Measurements from ENCODE around the gene MFSD12.
A peak's percentile ranks its signal among the peaks of the same experiment; 100 is the strongest.

The MFSD12 gene

GRCh38 chr19:3577723-3578344, 20.4 kb upstream of the MFSD12 start:
- WGBS, 2 donors (ENCODE audit: extremely low coverage in 2 of 2, insufficient read length in 2 of 2, insufficient replicate concordance in 1 of 2): no CpG with 5 or more reads among the region's 60 CpGs
- no peak for DNase-seq (ENCODE audit: low spot score)

GRCh38 chr19:3576696-3577443, 19.5 kb upstream of the MFSD12 start:
- Histone ChIP-seq H2BK15ac (ENCODE audit: low read length) (peak overlapping the region; percentile 6), H3K9ac (ENCODE audit: low read depth, low read length, poor library complexity) (peak overlapping the region; percentile 96), H2BK12ac (ENCODE audit: low read length) (peak overlapping the region; percentile 58), H2AK5ac (ENCODE audit: low read depth, low read length) (peak overlapping the region; percentile 7), H4K8ac (ENCODE audit: low read depth, low read length) (peak overlapping the region; percentile 1), H3K79me1 (ENCODE audit: low read depth, low read length) (peaks cover 3% of the 10 kb centered on the region), H2AFZ (ENCODE audit: low read length) (no peak overlapping the region), H3K36me3 (replicated peaks in 1 of 2; ENCODE audit: control insufficient read depth in 2 of 2, insufficient read depth in 2 of 2, low read length in 2 of 2) (peaks cover 9 to 19% of the 10 kb centered on the region in 2 donors), H3K4me3 (ENCODE audit: low read length in 2 of 2) (peak overlapping the region in 1 of 2 donors; percentile 84), H3K18ac (ENCODE audit: low read length) (peak overlapping the region; percentile 94), H3K27ac (replicated peaks; ENCODE audit: low read length) (peak overlapping the region; percentile 49), H3K4me1 (ENCODE audit: control insufficient read depth in 2 of 2, insufficient read depth in 1 of 2, low read depth in 1 of 2, low read length in 2 of 2) (peaks cover 4 to 17% of the 10 kb centered on the region in 2 donors), H2BK5ac (ENCODE audit: low read length) (peak overlapping the region; percentile 33), H4K91ac (ENCODE audit: low read depth, low read length, poor library complexity) (no peak overlapping the region), H2BK120ac (ENCODE audit: low read depth, low read length) (no peak overlapping the region), H3K4ac (ENCODE audit: low read length) (no peak overlapping the region), H3K9me3 (replicated peaks in 1 of 2; ENCODE audit: control insufficient read depth in 2 of 2, insufficient read depth in 1 of 2, low read depth in 1 of 2, low read length in 2 of 2) (no peaks in the 10 kb centered on the region), H3K27me3 (ENCODE audit: control insufficient read depth in 3 of 3, insufficient read depth in 3 of 3, low read depth in 1 of 3, low read length in 3 of 3) (peaks cover 0 to 28% (median 0%) of the 10 kb centered on the region in 3 experiments), H3K14ac (ENCODE audit: low read length) (peak overlapping the region; percentile 97), H3K4me2 (ENCODE audit: insufficient read depth, low read length, poor library complexity, severe bottlenecking) (peak overlapping the region; percentile 86), H3K23ac (ENCODE audit: low read depth, low read length, poor library complexity) (peak overlapping the region; percentile 100)
- WGBS, 2 donors (ENCODE audit: extremely low coverage in 2 of 2, insufficient read length in 2 of 2, insufficient replicate concordance in 1 of 2): no CpG with 5 or more reads among the region's 78 CpGs
- DNase-seq (ENCODE audit: low spot score): no peak

More at GRCh38 chr19:3577723-3578344, 20.4 kb upstream of the MFSD12 start:
- peaks cover 9 to 19% of the 10 kb centered on the region in 2 donors for H3K36me3 ChIP-seq (replicated peaks in 1 of 2; ENCODE audit: control insufficient read depth in 2 of 2, insufficient read depth in 2 of 2, low read length in 2 of 2)
- H3K14ac ChIP-seq (ENCODE audit: low read length): no peak overlapping the region
- H3K4me3 ChIP-seq (ENCODE audit: low read length in 2 of 2): no peak overlapping the region
- peaks cover 0 to 28% (median 0%) of the 10 kb centered on the region in 3 experiments for H3K27me3 ChIP-seq (ENCODE audit: control insufficient read depth in 3 of 3, insufficient read depth in 3 of 3, low read depth in 1 of 3, low read length in 3 of 3)
- H2AK5ac ChIP-seq (ENCODE audit: low read depth, low read length): peak overlapping the region; percentile 37
- no peak overlapping the region for H3K27ac ChIP-seq (replicated peaks; ENCODE audit: low read length)
- H3K9me3 ChIP-seq (replicated peaks in 1 of 2; ENCODE audit: control insufficient read depth in 2 of 2, insufficient read depth in 1 of 2, low read depth in 1 of 2, low read length in 2 of 2): no peaks in the 10 kb centered on the region
- H3K4me1 ChIP-seq (ENCODE audit: control insufficient read depth in 2 of 2, insufficient read depth in 1 of 2, low read depth in 1 of 2, low read length in 2 of 2): peaks cover 0 to 14% of the 10 kb centered on the region in 2 donors
- H4K91ac ChIP-seq (ENCODE audit: low read depth, low read length, poor library complexity): no peak overlapping the region
- peak overlapping the region; percentile 43 for H3K23ac ChIP-seq (ENCODE audit: low read depth, low read length, poor library complexity)
- H3K9ac ChIP-seq (ENCODE audit: low read depth, low read length, poor library complexity): peak overlapping the region; percentile 60
- no peak overlapping the region for H2BK120ac ChIP-seq (ENCODE audit: low read depth, low read length)
- H3K4ac ChIP-seq (ENCODE audit: low read length): no peak overlapping the region
- H3K4me2 ChIP-seq (ENCODE audit: insufficient read depth, low read length, poor library complexity, severe bottlenecking): peak overlapping the region; percentile 49
- H2AFZ ChIP-seq (ENCODE audit: low read length): no peak overlapping the region
- peaks cover 3% of the 10 kb centered on the region for H3K79me1 ChIP-seq (ENCODE audit: low read depth, low read length)
- no peak overlapping the region for H4K8ac ChIP-seq (ENCODE audit: low read depth, low read length)
- H2BK5ac ChIP-seq (ENCODE audit: low read length): no peak overlapping the region
- H2BK15ac ChIP-seq (ENCODE audit: low read length): no peak overlapping the region
- peak overlapping the region; percentile 76 for H3K18ac ChIP-seq (ENCODE audit: low read length)
- no peak overlapping the region for H2BK12ac ChIP-seq (ENCODE audit: low read length)

GRCh38 chr19:3575949-3576673, 18.7 kb upstream of the MFSD12 start:
- Histone ChIP-seq H3K18ac (ENCODE audit: low read length) (peak overlapping the region; percentile 94), H3K9me3 (replicated peaks in 1 of 2; ENCODE audit: control insufficient read depth in 2 of 2, insufficient read depth in 1 of 2, low read depth in 1 of 2, low read length in 2 of 2) (no peaks in the 10 kb centered on the region), H3K14ac (ENCODE audit: low read length) (peak overlapping the region; percentile 97), H3K27me3 (ENCODE audit: control insufficient read depth in 3 of 3, insufficient read depth in 3 of 3, low read depth in 1 of 3, low read length in 3 of 3) (peaks cover 0 to 28% (median 0%) of the 10 kb centered on the region in 3 experiments), H2AFZ (ENCODE audit: low read length) (no peak overlapping the region), H3K4me3 (ENCODE audit: low read length in 2 of 2) (peak overlapping the region in 1 of 2 donors; percentile 84), H4K91ac (ENCODE audit: low read depth, low read length, poor library complexity) (no peak overlapping the region), H2BK120ac (ENCODE audit: low read depth, low read length) (no peak overlapping the region), H3K27ac (replicated peaks; ENCODE audit: low read length) (peak overlapping the region; percentile 49), H2AK5ac (ENCODE audit: low read depth, low read length) (peak overlapping the region; percentile 7), H3K79me1 (ENCODE audit: low read depth, low read length) (peaks cover 3% of the 10 kb centered on the region), H3K23ac (ENCODE audit: low read depth, low read length, poor library complexity) (peak overlapping the region; percentile 100), H3K4me1 (ENCODE audit: control insufficient read depth in 2 of 2, insufficient read depth in 1 of 2, low read depth in 1 of 2, low read length in 2 of 2) (peaks cover 5 to 17% of the 10 kb centered on the region in 2 donors), H2BK12ac (ENCODE audit: low read length) (peak overlapping the region; percentile 58), H3K36me3 (replicated peaks in 1 of 2; ENCODE audit: control insufficient read depth in 2 of 2, insufficient read depth in 2 of 2, low read length in 2 of 2) (peaks cover 9 to 19% of the 10 kb centered on the region in 2 donors), H3K9ac (ENCODE audit: low read depth, low read length, poor library complexity) (peak overlapping the region; percentile 96), H3K4ac (ENCODE audit: low read length) (no peak overlapping the region), H2BK15ac (ENCODE audit: low read length) (peak overlapping the region; percentile 6), H2BK5ac (ENCODE audit: low read length) (peak overlapping the region; percentile 33), H4K8ac (ENCODE audit: low read depth, low read length) (peak overlapping the region; percentile 1), H3K4me2 (ENCODE audit: insufficient read depth, low read length, poor library complexity, severe bottlenecking) (peak overlapping the region; percentile 86)
- no CpG with 5 or more reads among the region's 29 CpGs for WGBS, 2 donors (ENCODE audit: extremely low coverage in 2 of 2, insufficient read length in 2 of 2, insufficient replicate concordance in 1 of 2)
- no peak for DNase-seq (ENCODE audit: low spot score)

Data from neuronal stem cell (in vitro differentiated cells).